Activated CD4-positive, alpha-beta T cell treated with anti-CD3 and anti-CD28 coated beads, Interleukin-2, amount 10 ng/mL, durations not matched to agents 7 days and 5 days (primary cell): ENCODE measurements around the gene CARD6. TPM values are rescaled to one million over a fixed set of nuclear protein-coding genes. Genes with fewer than 3 reads are reported as not detected.

Experiments
- CTCF ChIA-PET: fragments of 350-600 bp; sonication (Branson Sonifier 250); formaldehyde crosslinking; loops from one replicate; lab custom pipeline; 2021; ENCODE audit warnings: antibody characterized with exemption; lab: Charles Lee
- POLR2A ChIA-PET: fragments of 350-600 bp; sonication (Branson Sonifier 250); formaldehyde crosslinking; loops from one replicate; lab custom pipeline; 2021; ENCODE audit warnings: antibody characterized with exemption; lab: Charles Lee
- DNase-seq: peaks from one replicate; pipeline ENCODE4 v3.0.0-alpha.2; 2020
- H3K27ac Mint-ChIP-seq: one replicate; pipeline ENCODE4 v1.8.0; 2021; ENCODE audit warnings: mild to moderate bottlenecking, moderate library complexity, mixed read lengths
- H3K27me3 Mint-ChIP-seq: one replicate; pipeline ENCODE4 v1.8.0; 2021; ENCODE audit warnings: mixed read lengths
- H3K36me3 Mint-ChIP-seq: one replicate; pipeline ENCODE4 v1.8.0; 2021; ENCODE audit warnings: low read depth, mixed read lengths
- H3K4me1 Mint-ChIP-seq: one replicate; pipeline ENCODE4 v1.8.0; 2021; ENCODE audit warnings: mixed read lengths
- H3K4me3 Mint-ChIP-seq: one replicate; pipeline ENCODE4 v1.8.0; 2021; ENCODE audit warnings: mild to moderate bottlenecking, moderate library complexity, mixed read lengths
- H3K9me3 Mint-ChIP-seq: one replicate; pipeline ENCODE4 v1.8.0; 2021; ENCODE audit warnings: mixed read lengths
- total RNA-seq, 2 experiments: library from RNA; stranded (reverse); gene quantifications; one replicate each; pipeline ENCODE4 v1.2.3, GENCODE V29; 2021

The CARD6 gene
- total RNA-seq, 2 experiments from 2014 or later = 5.0 to 5.2 TPM

DNA sequence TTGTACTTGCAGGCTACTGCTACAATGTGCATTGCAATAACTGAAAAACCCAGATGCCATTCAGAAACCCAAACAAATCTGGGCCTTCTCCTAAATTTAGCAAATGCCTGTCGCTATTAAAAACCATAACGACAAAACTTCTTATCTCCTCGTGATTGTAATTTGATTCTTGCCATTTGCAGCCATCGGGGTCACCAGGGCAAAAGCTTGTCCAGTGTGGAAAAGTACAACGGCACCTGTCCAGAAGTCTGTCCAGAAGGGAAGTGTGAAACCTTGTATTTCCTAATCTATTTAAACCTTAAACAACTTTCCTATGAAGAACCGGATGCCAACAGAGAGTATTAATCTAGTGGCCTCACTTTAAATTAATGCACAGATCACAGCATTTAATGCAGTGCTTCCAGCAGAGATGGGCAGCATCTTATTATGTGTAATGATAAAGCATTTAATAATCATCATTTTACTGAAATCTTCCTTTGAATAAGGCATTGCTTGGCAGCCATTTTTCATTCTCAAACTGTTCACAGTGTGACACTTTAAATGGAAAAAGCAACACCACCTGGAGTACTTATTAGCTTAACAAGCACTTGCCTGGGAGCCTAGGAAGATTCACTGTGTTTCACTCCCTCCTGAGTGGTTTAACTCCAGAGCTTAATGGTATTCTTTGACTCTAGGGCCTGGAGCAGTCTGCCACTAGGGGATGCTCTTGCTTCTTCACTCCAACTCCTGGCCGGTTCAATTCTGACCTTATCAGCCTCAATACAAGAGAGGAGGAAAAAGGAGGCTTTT, 63.2 kb downstream of the CARD6 start:
- peaks cover 11% of the 10 kb centered on the region for H3K27me3 Mint-ChIP-seq
- no peaks in the 10 kb centered on the region for H3K36me3 Mint-ChIP-seq
- peak; percentile 35 for DNase-seq
- CTCF ChIA-PET = interaction anchor here (0.9 to 1.6 kb wide), 5 partner anchors 8 to 1188 kb away, joined by 3 to 5 read pairs (median 3); no protein-coding TSS in a partner anchor
- no peaks in the 10 kb centered on the region for H3K4me1 Mint-ChIP-seq
- no peak overlapping the region for H3K27ac Mint-ChIP-seq
- no peaks in the 10 kb centered on the region for H3K9me3 Mint-ChIP-seq
- POLR2A ChIA-PET = no interaction called here
- H3K4me3 Mint-ChIP-seq = no peak overlapping the region

- Mint-ChIP-seq H3K36me3 (no peaks in the 10 kb centered on the region), H3K4me3 (no peak overlapping the region), H3K4me1 (no peaks in the 10 kb centered on the region), H3K27me3 (peaks cover 15% of the 10 kb centered on the region), H3K27ac (no peak overlapping the region), H3K9me3 (no peaks in the 10 kb centered on the region)
- no peak for DNase-seq
- ChIA-PET CTCF (interaction anchor here (0.9 to 1.6 kb wide), 5 partner anchors 9 to 1189 kb away, joined by 3 to 5 read pairs (median 3); no protein-coding TSS in a partner anchor), POLR2A (no interaction called here)
Observed at GRCh38 chr5:40904994-40905306, 63.8 kb downstream of the CARD6 start.

- Mint-ChIP-seq H3K27ac (no peak overlapping the region), H3K9me3 (no peaks in the 10 kb centered on the region), H3K36me3 (no peaks in the 10 kb centered on the region), H3K4me3 (no peak overlapping the region), H3K4me1 (no peaks in the 10 kb centered on the region), H3K27me3 (peaks cover 16% of the 10 kb centered on the region)
- no peak for DNase-seq
- ChIA-PET CTCF (no interaction called here), POLR2A (no interaction called here)
Observed at GRCh38 chr5:40906351-40906751, 65.2 kb downstream of the CARD6 start.

GRCh38 chr5:40909264-40909663, 68.1 kb downstream of the CARD6 start, which contains the start of gene C7:
TSS of gene C7 (plus strand) at chr5:40909497. CDS start at chr5:40909611, 114 bp downstream.
- Mint-ChIP-seq H3K4me1 (no peaks in the 10 kb centered on the region), H3K27ac (no peak within 1 kb of the TSS), H3K9me3 (no peaks in the 10 kb centered on the region), H3K36me3 (no peaks in the 10 kb centered on the region), H3K27me3 (peaks cover 21% of the 10 kb centered on the region), H3K4me3 (no peak within 1 kb of the TSS)
- ChIA-PET POLR2A (no interaction called here), CTCF (no interaction called here)
- DNase-seq = no peak

DNA sequence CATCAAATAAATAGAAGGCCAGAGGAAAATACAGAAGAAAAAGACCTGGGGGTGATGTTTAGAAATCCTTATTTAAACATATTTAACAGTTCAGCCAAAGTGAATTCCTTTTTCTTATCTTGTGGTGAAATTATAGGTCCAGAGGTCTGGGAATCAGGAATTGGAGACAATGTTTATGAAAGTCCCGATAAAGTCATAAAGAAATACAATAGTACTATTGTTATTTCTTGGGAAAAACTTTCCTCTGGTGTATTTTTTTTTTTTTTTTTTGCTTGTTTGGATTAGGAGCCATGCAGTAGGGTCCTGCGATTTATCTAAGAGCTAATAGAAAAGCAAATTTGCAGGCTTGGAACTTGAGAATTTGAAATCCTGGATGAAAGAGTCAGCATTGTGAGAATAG, 68.6 kb downstream of the CARD6 start:
- Mint-ChIP-seq H3K36me3 (no peaks in the 10 kb centered on the region), H3K4me3 (no peak overlapping the region), H3K4me1 (no peaks in the 10 kb centered on the region), H3K27me3 (peaks cover 21% of the 10 kb centered on the region), H3K9me3 (no peaks in the 10 kb centered on the region), H3K27ac (no peak overlapping the region)
- ChIA-PET POLR2A (no interaction called here), CTCF (no interaction called here)
- DNase-seq = no peak

Other genes starting within 250 kb of the CARD6 start
- gene PTGER4, start 161.5 kb upstream of the CARD6 start, total RNA-seq = 10 to 100 TPM; 45.7 to 46.8 TPM
- 10 to 100 TPM; 16.2 to 16.8 TPM for gene TTC33, start 85.4 kb upstream of the CARD6 start, total RNA-seq
- gene PRKAA1, start 43.0 kb upstream of the CARD6 start, total RNA-seq = 10 to 100 TPM; 71.3 to 84.1 TPM
- gene RPL37, start 6.1 kb upstream of the CARD6 start, total RNA-seq = 1,000 to 10,000 TPM; 1,565 to 1,761 TPM
- gene C7, start 68.1 kb downstream of the CARD6 start, total RNA-seq = not detected
- not detected for gene MROH2B, start 230.0 kb downstream of the CARD6 start, total RNA-seq